C4-2B (cell line): Measurements from ENCODE around the gene CPNE1.

Source experiments
- H3K27ac ChIP-seq: fragments of 450-650 bp; 2 replicates; pipeline ENCODE4 v1.5.1; 2017
- ZFX ChIP-seq: fragments of 450-650 bp; IDR thresholded peaks from 2 replicates; pipeline ENCODE4 v1.6.1; 2017
- TF ChIP-seq, protein P1 (sequence below): fragments of 450-650 bp; conservative IDR thresholded peaks from 2 replicates; pipeline ENCODE4 v1.5.1; 2017; ENCODE audit warnings: mild to moderate bottlenecking

CPNE1 gene

DNA sequence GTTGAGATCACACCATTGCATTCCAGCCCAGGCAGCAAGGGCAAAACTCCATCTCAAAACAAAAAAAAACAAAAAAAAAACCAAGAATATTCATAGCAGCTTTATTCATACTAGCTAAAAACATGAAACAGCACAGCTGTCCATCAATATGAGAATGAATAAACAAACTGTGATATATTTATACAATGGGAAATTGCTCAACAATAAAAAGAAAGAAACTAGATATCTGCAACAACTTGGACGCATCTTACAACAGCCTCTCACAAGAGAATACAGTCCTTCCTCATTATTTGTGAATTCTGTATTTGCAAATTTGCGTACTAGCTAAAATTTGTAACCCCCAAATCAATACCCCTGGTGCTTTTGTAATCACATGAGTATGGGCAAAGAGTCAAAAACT, 77.3 kb downstream of the CPNE1 start:
- TF ChIP-seq, protein P1, sequence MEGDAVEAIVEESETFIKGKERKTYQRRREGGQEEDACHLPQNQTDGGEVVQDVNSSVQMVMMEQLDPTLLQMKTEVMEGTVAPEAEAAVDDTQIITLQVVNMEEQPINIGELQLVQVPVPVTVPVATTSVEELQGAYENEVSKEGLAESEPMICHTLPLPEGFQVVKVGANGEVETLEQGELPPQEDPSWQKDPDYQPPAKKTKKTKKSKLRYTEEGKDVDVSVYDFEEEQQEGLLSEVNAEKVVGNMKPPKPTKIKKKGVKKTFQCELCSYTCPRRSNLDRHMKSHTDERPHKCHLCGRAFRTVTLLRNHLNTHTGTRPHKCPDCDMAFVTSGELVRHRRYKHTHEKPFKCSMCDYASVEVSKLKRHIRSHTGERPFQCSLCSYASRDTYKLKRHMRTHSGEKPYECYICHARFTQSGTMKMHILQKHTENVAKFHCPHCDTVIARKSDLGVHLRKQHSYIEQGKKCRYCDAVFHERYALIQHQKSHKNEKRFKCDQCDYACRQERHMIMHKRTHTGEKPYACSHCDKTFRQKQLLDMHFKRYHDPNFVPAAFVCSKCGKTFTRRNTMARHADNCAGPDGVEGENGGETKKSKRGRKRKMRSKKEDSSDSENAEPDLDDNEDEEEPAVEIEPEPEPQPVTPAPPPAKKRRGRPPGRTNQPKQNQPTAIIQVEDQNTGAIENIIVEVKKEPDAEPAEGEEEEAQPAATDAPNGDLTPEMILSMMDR, result no peak
- no peak overlapping the region for H3K27ac ChIP-seq

DNA sequence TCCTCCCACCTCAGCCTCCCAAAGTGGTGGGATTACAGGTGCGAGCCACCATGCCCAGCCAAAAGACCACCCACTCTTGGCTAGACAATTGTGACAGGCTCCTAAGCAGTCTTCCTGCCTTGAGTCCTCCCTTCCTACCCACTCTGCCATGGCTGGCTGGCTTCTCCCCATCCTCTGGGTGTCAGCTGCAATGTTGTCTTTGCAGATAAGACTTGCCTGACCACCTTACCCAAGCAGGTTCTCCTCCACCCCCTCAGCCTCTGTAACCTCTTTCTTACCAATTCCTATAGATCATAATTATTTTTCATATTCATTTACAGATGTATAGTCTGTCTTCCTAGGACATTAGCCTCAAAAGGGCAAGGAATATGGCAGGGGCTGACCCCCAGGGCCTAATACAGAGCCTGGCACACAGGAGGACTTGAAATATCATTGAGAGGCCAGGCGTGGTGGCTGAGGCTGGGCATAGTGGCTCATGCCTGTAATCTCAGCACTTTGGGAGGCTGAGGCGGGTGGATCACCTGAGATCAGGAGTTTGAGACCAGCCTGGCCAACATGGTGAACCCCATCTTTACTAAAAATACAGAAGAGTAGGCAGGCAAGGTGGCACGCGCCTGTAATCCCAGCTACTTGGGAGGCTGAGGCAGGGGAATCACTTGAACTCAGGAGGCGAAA, 77.8 kb downstream of the CPNE1 start:
- no peak for TF ChIP-seq ZFX
- TF ChIP-seq, protein P1, result no peak
- no peak overlapping the region for H3K27ac ChIP-seq

DNA sequence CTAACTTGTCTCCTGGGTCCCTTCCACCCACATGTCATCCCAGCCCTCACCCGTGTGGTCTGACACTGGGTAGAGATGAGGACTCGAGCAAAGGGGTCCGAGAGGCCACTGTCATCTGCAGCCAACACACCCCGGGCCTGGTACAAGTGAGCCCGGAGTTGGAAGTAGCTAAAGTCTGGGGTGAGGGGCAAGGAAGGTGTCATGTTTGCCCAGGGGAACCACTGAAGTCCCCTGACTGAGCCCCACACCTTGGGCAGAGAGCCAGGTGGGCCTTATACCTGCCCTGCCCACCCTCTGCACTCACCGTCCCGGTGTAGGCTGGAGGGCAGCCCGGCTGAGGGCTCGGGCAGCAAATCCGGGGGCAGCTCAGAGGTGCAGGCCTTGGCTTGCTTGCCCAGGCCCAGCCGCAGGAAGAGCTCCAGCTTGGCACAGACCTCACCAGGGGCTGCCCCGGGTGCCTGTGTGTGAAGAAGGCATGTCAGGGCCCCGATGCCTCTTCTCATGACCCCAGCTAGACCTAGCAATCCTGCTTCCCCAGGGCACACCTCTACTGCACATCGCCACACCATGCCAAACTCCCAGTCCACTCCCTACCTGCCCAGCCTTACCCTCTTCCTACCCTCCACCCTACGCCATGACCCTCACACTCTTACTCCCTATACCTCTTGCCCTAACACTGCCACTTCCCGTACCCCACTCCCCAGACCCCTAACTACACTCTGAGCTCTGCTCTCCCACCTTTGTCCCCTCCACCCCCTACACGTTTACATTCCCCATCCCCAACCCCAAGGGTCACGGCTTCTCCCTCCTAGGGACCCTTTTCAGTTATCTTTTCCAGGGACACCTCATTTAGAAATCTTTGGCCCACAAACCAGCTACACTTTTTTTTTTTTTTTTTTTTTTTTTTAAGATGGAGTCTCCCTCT, 80.8 kb downstream of the CPNE1 start:
- no peak overlapping the region for H3K27ac ChIP-seq

DNA sequence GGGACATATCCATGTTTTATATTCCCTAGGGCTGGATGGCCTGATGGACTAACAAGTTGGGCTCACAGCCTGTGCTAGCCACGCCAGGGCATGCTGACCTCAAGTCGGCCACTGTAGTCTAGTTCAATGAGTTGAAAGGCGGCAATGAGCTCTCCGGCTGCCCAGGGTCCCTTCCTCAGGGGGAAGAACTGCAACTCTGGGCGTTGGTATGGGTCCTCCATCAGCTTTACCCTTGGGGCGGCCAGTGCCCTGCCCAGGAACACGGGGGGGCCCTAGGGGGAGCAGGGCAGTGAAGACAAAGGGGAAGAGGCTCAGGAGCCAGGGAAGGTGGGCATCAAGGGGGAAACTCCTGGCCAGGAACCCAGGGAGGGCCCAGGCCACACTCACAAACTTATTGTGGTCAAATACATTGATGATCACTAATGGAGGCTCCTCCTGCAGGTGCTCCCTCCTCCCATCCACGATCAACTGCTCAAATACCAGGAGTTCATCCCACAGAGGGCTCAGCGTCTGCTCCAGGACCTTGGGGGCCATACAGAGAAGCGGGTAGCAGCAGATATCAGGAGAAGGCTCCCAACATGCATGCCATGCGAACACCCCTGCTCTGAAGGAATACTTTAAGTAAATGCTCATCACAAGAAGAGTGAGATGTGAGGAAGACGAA, 81.8 kb downstream of the CPNE1 start:
- TF ChIP-seq, protein P1, result no peak
- TF ChIP-seq ZFX, result no peak
- no peak overlapping the region for H3K27ac ChIP-seq

More for the DNA sequence above, 80.8 kb downstream of the CPNE1 start:
- TF ChIP-seq, protein P1, result no peak
- no peak for TF ChIP-seq ZFX

DNA sequence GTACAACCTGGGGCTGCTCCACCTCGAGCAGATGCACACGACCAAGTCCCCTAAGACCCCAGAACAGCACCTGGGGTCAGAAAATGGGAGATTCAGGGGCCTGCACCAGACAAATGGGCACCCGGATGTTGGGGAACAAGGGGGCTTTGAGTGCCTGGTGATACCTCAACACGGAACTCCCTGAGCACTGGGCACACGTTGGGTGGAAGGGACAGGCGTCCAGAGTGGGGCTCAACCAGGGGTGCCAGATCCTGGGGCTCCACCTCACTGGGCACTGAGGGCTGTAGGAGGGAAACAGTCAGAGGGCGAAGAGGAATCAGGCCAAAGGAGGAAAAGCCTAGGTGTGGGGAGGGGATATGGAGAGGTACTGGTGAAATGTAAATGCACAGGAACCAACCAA, 82.6 kb downstream of the CPNE1 start:
- TF ChIP-seq, protein P1, result no peak
- TF ChIP-seq ZFX, result no peak
- no peak overlapping the region for H3K27ac ChIP-seq

DNA sequence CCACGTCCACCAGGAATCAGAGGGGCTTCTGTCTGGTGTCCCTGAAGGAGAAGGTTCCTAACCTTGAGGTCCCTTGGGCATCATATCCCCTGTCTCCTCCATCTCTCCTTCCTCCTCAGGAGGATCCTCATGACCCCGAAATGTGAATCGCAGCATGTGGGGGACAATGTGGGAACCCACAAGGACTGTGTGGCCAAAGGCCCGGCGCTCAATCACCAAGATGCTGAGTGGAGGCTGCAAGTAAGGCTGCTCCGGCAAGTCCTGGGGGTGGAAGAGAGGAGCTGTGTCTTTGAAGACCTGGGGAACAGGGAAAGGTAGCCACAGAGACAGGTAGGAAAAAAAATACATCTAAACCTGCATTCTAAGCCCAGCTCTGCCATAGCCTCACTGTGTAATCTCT, 85.5 kb downstream of the CPNE1 start:
- no peak for TF ChIP-seq ZFX
- TF ChIP-seq, protein P1, result no peak
- H3K27ac ChIP-seq, result no peak overlapping the region

DNA sequence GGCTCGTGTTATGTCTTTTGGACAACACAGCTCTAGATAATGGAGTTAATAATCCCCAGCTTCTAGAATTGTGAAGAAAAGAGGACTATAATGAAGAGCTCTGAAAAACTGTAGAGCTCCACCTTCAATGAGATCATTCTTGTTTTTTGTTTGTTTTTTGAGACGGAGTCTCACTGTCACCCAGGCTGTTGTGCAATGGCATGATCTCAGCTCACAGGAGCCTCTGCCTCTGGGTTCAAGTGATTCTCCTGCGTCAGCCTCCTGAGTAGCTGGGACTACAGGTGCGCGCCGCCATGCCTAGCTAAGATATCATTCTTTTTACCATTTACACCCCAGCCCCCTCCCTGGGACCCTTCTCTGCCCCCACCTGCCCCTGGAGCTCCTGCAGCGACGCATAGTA, 86.2 kb downstream of the CPNE1 start:
- TF ChIP-seq ZFX, result no peak
- TF ChIP-seq, protein P1, result no peak
- no peak overlapping the region for H3K27ac ChIP-seq
